DOHH2 (cell line): ENCODE results near the gene SSH2.

Experiments used
- CTCF ChIP-seq: fragments of 200-600 bp; sonication (generic); IDR thresholded peaks from one replicate; pipeline ENCODE4 v1.5.1; 2014; ENCODE audit warnings: antibody characterized with exemption, mild to moderate bottlenecking, low read depth, low read length; ENCODE audit not compliant: poor library complexity, severe bottlenecking
- EZH2phosphoT487 ChIP-seq: fragments of 200-600 bp; sonication (generic); IDR thresholded peaks from 2 replicates; pipeline ENCODE4 v1.6.1; 2017; ENCODE audit warnings: borderline replicate concordance, mild to moderate bottlenecking, antibody characterized with exemption, low read length, moderate library complexity, mixed read lengths

DNA sequence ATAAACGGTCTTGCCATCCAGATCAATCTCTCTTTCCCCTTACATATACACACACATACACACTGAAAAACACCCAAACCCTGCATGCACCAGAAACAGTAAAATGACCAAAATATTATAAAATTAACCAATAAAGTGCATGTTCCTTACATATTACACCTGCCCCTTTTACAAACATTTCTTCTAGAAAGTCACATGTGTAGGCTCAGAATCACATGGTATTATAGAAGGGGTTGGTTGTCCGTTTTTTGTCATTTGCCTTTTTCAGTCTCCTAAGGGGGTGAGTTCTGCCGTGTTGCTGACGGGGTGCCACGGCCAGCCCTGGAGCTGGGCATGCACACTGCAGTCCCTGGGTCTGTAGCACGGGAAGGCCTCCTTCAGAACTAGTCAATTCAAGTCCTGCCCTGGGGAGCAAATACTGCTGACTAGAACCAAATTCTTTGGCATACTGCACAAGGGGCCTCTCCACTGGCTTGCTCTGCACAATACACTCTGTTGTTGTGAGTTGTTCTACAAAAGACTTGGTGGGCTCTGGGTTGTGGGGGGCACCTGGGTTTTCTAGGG lies 299.3 kb downstream of the SSH2 start:
- no peak for TF ChIP-seq CTCF
- TF ChIP-seq EZH2phosphoT487: no peak
